ENCODE data around the gene GABRD. TPM values are rescaled to one million over a fixed set of nuclear protein-coding genes. Genes with fewer than 3 reads are reported as not detected.

Gene GABRD
- total RNA-seq, 1 donor from 2014 or later: not detected

GRCh38 chr1:1985375-1986050, 33.6 kb upstream of the GABRD start:
- intact Hi-C loops (cut with DNase I): no loop called here
- H3K36me3 ChIP-seq: no peaks in the 10 kb centered on the region
- H3K4me3 ChIP-seq: no peak overlapping the region
- no peaks in the 10 kb centered on the region for H3K9me3 ChIP-seq
- no peaks in the 10 kb centered on the region for H3K27me3 ChIP-seq
- no peak overlapping the region for H3K27ac ChIP-seq
- DNase-seq (ENCODE audit: extremely low spot score in 2 of 2): no peak
- TF ChIP-seq POLR2A (IDR thresholded peaks at IDR 0.05): no peak
- TF ChIP-seq POLR2AphosphoS5 (IDR thresholded peaks at IDR 0.05; ENCODE audit: insufficient read depth in 1 of 2, low read depth in 1 of 2): no peak
- TF ChIP-seq CTCF (IDR thresholded peaks at IDR 0.05): no peak
- H3K4me1 ChIP-seq: peaks cover 14% of the 10 kb centered on the region

GRCh38 chr1:1986451-1987141, 32.5 kb upstream of the GABRD start:
- Histone ChIP-seq H3K9me3 (no peaks in the 10 kb centered on the region), H3K36me3 (no peaks in the 10 kb centered on the region), H3K27me3 (no peaks in the 10 kb centered on the region), H3K4me1 (peaks cover 23% of the 10 kb centered on the region), H3K4me3 (no peak overlapping the region), H3K27ac (no peak overlapping the region)
- no peak for DNase-seq (ENCODE audit: extremely low spot score in 2 of 2)
- intact Hi-C loops (cut with DNase I): no loop called here
- TF ChIP-seq POLR2A (IDR thresholded peaks at IDR 0.05) (no peak), POLR2AphosphoS5 (IDR thresholded peaks at IDR 0.05; ENCODE audit: insufficient read depth in 1 of 2, low read depth in 1 of 2) (no peak), CTCF (IDR thresholded peaks at IDR 0.05) (no peak)

GRCh38 chr1:1987142-1987510, 32.0 kb upstream of the GABRD start:
- H3K4me1 ChIP-seq: peaks cover 23% of the 10 kb centered on the region
- no peak for TF ChIP-seq POLR2AphosphoS5 (IDR thresholded peaks at IDR 0.05; ENCODE audit: insufficient read depth in 1 of 2, low read depth in 1 of 2)
- TF ChIP-seq CTCF (IDR thresholded peaks at IDR 0.05): no peak
- no peak for TF ChIP-seq POLR2A (IDR thresholded peaks at IDR 0.05)
- H3K27me3 ChIP-seq: no peaks in the 10 kb centered on the region
- no peaks in the 10 kb centered on the region for H3K36me3 ChIP-seq
- DNase-seq (ENCODE audit: extremely low spot score in 2 of 2): no peak
- H3K9me3 ChIP-seq: no peaks in the 10 kb centered on the region
- H3K27ac ChIP-seq: no peak overlapping the region
- intact Hi-C loops (cut with DNase I): no loop called here
- no peak overlapping the region for H3K4me3 ChIP-seq

- intact Hi-C loops (cut with DNase I): no loop called here
- Histone ChIP-seq H3K4me3 (no peak overlapping the region), H3K4me1 (peaks cover 23% of the 10 kb centered on the region), H3K9me3 (no peaks in the 10 kb centered on the region), H3K27me3 (no peaks in the 10 kb centered on the region), H3K36me3 (no peaks in the 10 kb centered on the region), H3K27ac (no peak overlapping the region)
- TF ChIP-seq POLR2A (IDR thresholded peaks at IDR 0.05) (no peak), CTCF (IDR thresholded peaks at IDR 0.05) (no peak), POLR2AphosphoS5 (IDR thresholded peaks at IDR 0.05; ENCODE audit: insufficient read depth in 1 of 2, low read depth in 1 of 2) (no peak)
- DNase-seq (ENCODE audit: extremely low spot score in 2 of 2): no peak
Observed at GRCh38 chr1:1988061-1988945, 30.8 kb upstream of the GABRD start.

All from vagina (tissue), 2 donors.